ENCODE data around the gene AP1S2. TPM values are rescaled to one million over a fixed set of nuclear protein-coding genes. Genes with fewer than 3 reads are reported as not detected.
"Not testable (repeated sequence)": the region's sequence is repeated elsewhere in the genome, so short reads cannot be mapped to it uniquely, and the experiment has no call there.

Gene AP1S2
- total and polyA plus RNA-seq, 2 experiments from 2014 or later: 22.6 to 27.9 TPM

DNA sequence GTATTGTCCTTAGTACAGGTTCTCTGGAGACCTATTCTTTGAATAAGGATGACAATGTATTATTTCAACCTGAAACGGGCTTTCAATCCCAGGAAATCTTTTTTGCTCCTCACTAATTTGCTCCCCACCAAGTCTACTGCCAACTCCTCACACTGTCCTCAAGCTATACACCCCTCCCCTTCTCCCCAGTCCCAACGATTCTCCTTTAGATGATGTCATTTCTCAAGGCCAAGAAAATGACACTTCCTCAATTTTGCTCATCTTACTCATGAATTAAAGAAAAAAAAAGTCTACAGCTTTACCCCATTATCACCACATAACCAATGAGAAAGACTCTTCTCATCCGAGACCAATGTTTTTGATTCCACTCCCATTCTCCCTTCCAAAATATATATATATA lies 20.6 kb downstream of the AP1S2 start:
- no peak overlapping the region for H3K4me2 ChIP-seq (ENCODE audit: unreplicated experiment)
- WGBS, 2 experiments (ENCODE audit: low coverage in 1 of 2, low lambda C conversion rate in 2 of 2, missing lambda C conversion rate in 2 of 2): 54 to 57% methylated on average over 3 of the region's 3 CpGs

DNA sequence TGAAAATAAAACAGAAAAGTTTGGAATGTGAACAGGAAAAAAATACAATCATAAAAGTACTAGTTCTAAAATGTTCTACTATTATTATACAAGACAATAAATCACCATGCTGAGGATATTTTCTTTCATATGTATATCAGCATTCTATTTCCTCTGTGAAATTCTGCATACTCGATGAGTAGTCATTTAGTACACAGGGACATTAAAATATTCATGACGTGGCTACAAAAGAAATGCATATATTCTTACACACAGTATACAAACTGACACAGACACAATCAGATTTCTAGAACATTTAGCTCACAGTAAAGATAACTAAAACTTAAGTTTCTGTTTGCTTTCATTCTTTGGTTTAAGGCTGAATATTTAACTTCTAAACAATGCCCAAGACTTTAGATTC lies 23.3 kb downstream of the AP1S2 start:
- H3K79me2 ChIP-seq (ENCODE audit: insufficient read depth); H3K9me2 ChIP-seq (ENCODE audit: insufficient read depth); H3F3A ChIP-seq (ENCODE audit: insufficient read depth); H3K4me3 ChIP-seq; H3K9me3 ChIP-seq (ENCODE audit: low read depth); H3K36me3 ChIP-seq (ENCODE audit: low read depth); H4K20me1 ChIP-seq (ENCODE audit: insufficient read depth); H3K27me3 ChIP-seq (replicated peaks; ENCODE audit: insufficient read depth); H2AFZ ChIP-seq; in situ Hi-C loops (cut with MboI); H3K9ac ChIP-seq; DNase-seq; H3K4me1 ChIP-seq (ENCODE audit: insufficient read depth); H3K4me2 ChIP-seq (ENCODE audit: unreplicated experiment); H3K27ac ChIP-seq: not testable (repeated sequence)
- 50 to 86% methylated on average over 1 of the region's 2 CpGs for whole genome bisulfite sequencing, 2 experiments (ENCODE audit: low coverage in 1 of 2, low lambda C conversion rate in 2 of 2, missing lambda C conversion rate in 2 of 2)

More for the DNA sequence above, 20.6 kb downstream of the AP1S2 start:
- Histone ChIP-seq H2AFZ (no peak overlapping the region), H3K4me1 (ENCODE audit: insufficient read depth) (peaks cover 6% of the 10 kb centered on the region), H3K79me2 (ENCODE audit: insufficient read depth) (no peaks in the 10 kb centered on the region), H3K9ac (no peak overlapping the region), H3K27ac (no peak overlapping the region), H3K36me3 (ENCODE audit: low read depth) (no peaks in the 10 kb centered on the region), H3F3A (ENCODE audit: insufficient read depth) (no peaks in the 10 kb centered on the region), H3K9me3 (ENCODE audit: low read depth) (no peaks in the 10 kb centered on the region), H3K4me3 (no peak overlapping the region), H4K20me1 (ENCODE audit: insufficient read depth) (no peaks in the 10 kb centered on the region), H3K27me3 (replicated peaks; ENCODE audit: insufficient read depth) (no peaks in the 10 kb centered on the region), H3K9me2 (ENCODE audit: insufficient read depth) (no peaks in the 10 kb centered on the region)
- no peak for DNase-seq
- in situ Hi-C loops (cut with MboI): no loop called here
- TF ChIP-seq EZH2phosphoT487 (IDR thresholded peaks at IDR 0.05; ENCODE audit: insufficient read depth, low read depth): no peak
- TF ChIP-seq EZH2 (IDR thresholded peaks at IDR 0.05; ENCODE audit: insufficient read depth, poor library complexity, severe bottlenecking): no peak

DNA sequence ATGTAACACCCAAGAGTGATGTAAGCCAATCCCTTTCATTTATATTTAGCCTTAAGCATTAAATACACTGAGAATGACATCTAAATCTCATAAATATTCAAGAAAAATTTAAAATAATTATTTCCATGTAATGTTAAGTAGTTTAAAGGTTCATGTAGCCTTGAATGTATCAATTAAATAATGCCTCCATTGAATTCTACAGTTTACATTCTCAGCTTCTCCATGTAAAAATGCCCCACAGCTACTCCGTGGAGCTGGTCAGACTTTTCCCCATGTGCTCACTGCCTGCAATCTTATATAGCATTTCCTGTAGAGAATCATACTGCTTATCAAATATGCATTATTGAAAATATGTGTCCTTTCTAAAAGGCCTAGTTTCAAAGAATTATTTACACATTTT lies 25.4 kb downstream of the AP1S2 start:
- Histone ChIP-seq H3K9ac (no peak overlapping the region), H3K4me3 (no peak overlapping the region), H3K9me3 (ENCODE audit: low read depth) (no peaks in the 10 kb centered on the region), H3K79me2 (ENCODE audit: insufficient read depth) (no peaks in the 10 kb centered on the region), H4K20me1 (ENCODE audit: insufficient read depth) (no peaks in the 10 kb centered on the region), H3K36me3 (ENCODE audit: low read depth) (0 out of 2 replicates have a peak, but pooled peaks cover 2% of the 10 kb centered on the region), H2AFZ (no peak overlapping the region), H3K4me2 (ENCODE audit: unreplicated experiment) (no peak overlapping the region), H3F3A (ENCODE audit: insufficient read depth) (no peaks in the 10 kb centered on the region), H3K27me3 (replicated peaks; ENCODE audit: insufficient read depth) (no peaks in the 10 kb centered on the region), H3K4me1 (ENCODE audit: insufficient read depth) (peaks cover 6% of the 10 kb centered on the region), H3K27ac (no peak overlapping the region), H3K9me2 (ENCODE audit: insufficient read depth) (no peaks in the 10 kb centered on the region)
- WGBS, 2 experiments (ENCODE audit: low coverage in 1 of 2, low lambda C conversion rate in 2 of 2, missing lambda C conversion rate in 2 of 2): 93 to 100% methylated on average over 1 of the region's 1 CpG
- in situ Hi-C loops (cut with MboI): no loop called here
- TF ChIP-seq EZH2 (IDR thresholded peaks at IDR 0.05; ENCODE audit: insufficient read depth, poor library complexity, severe bottlenecking) (no peak), EZH2phosphoT487 (IDR thresholded peaks at IDR 0.05; ENCODE audit: insufficient read depth, low read depth) (no peak)
- DNase-seq: no peak

DNA sequence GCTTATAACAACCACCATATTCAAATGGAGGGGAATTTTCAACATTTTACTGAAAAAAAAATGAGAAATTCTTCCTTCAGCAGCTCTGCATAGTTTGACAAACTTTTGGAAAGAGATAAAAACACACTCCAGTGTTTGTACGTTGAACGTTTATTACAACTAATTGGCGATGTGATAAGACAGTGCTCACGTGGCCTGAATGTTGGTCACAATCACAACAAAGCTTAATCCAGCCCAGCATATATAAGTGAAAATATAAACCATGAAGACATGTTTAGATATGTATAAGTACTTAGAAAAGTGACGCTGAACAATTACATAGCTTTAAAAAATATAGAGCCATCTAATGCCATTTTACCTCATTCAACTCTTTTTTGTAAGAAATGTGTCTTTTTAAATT lies 28.7 kb downstream of the AP1S2 start:
- no peak overlapping the region for H3K27ac ChIP-seq
- H3K4me3 ChIP-seq: no peak overlapping the region
- no peaks in the 10 kb centered on the region for H3K27me3 ChIP-seq (replicated peaks; ENCODE audit: insufficient read depth)
- H3K9ac ChIP-seq: no peak overlapping the region
- WGBS, 2 experiments (ENCODE audit: low coverage in 1 of 2, low lambda C conversion rate in 2 of 2, missing lambda C conversion rate in 2 of 2): 86% methylated on average over 5 of the region's 5 CpGs
- H3K4me2 ChIP-seq (ENCODE audit: unreplicated experiment): no peak overlapping the region
- no peak overlapping the region for H2AFZ ChIP-seq
- H3K9me3 ChIP-seq (ENCODE audit: low read depth): no peaks in the 10 kb centered on the region
- TF ChIP-seq EZH2 (IDR thresholded peaks at IDR 0.05; ENCODE audit: insufficient read depth, poor library complexity, severe bottlenecking) (no peak), EZH2phosphoT487 (IDR thresholded peaks at IDR 0.05; ENCODE audit: insufficient read depth, low read depth) (no peak)
- H3K4me1 ChIP-seq (ENCODE audit: insufficient read depth): no peaks in the 10 kb centered on the region; the same call in 1 of the 2 replicates
- no peaks in the 10 kb centered on the region for H3K9me2 ChIP-seq (ENCODE audit: insufficient read depth)
- DNase-seq: no peak
- no peaks in the 10 kb centered on the region for H4K20me1 ChIP-seq (ENCODE audit: insufficient read depth)
- H3K79me2 ChIP-seq (ENCODE audit: insufficient read depth): no peaks in the 10 kb centered on the region
- no peaks in the 10 kb centered on the region for H3F3A ChIP-seq (ENCODE audit: insufficient read depth)
- in situ Hi-C loops (cut with MboI): no loop called here
- H3K36me3 ChIP-seq (ENCODE audit: low read depth): 0 out of 2 replicates have a peak, but pooled peaks cover 2% of the 10 kb centered on the region

DNA sequence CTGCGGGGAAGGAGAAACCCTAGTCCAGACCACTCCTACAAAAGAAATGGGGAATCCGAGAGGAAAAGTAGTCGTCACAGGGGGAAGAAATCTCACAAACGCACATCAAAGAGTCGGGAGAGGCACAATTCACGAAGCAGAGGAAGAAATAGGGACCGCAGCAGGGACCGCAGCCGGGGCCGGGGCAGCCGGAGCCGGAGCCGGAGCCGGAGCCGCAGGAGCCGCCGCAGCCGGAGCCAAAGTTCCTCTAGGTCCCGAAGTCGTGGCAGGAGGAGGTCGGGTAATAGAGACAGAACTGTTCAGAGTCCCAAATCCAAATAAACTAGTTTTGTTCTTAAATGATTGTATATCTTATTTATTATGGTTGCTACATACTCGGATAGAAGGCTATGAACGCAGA lies 31.7 kb downstream of the AP1S2 start:
- Histone ChIP-seq H3F3A (ENCODE audit: insufficient read depth) (no peaks in the 10 kb centered on the region), H2AFZ (no peak overlapping the region), H3K9me3 (ENCODE audit: low read depth) (no peaks in the 10 kb centered on the region), H3K27ac (no peak overlapping the region), H4K20me1 (ENCODE audit: insufficient read depth) (no peaks in the 10 kb centered on the region), H3K4me3 (no peak overlapping the region), H3K9me2 (ENCODE audit: insufficient read depth) (no peaks in the 10 kb centered on the region), H3K27me3 (replicated peaks; ENCODE audit: insufficient read depth) (no peaks in the 10 kb centered on the region), H3K9ac (no peak overlapping the region), H3K79me2 (ENCODE audit: insufficient read depth) (no peaks in the 10 kb centered on the region), H3K4me1 (ENCODE audit: insufficient read depth) (no peaks in the 10 kb centered on the region), H3K4me2 (ENCODE audit: unreplicated experiment) (no peak overlapping the region), H3K36me3 (ENCODE audit: low read depth) (no peaks in the 10 kb centered on the region)
- TF ChIP-seq EZH2phosphoT487 (IDR thresholded peaks at IDR 0.05; ENCODE audit: insufficient read depth, low read depth): no peak
- no peak for TF ChIP-seq EZH2 (IDR thresholded peaks at IDR 0.05; ENCODE audit: insufficient read depth, poor library complexity, severe bottlenecking)
- WGBS, 2 experiments (ENCODE audit: low coverage in 1 of 2, low lambda C conversion rate in 2 of 2, missing lambda C conversion rate in 2 of 2): 98 to 100% methylated on average over 6 to 23 of the region's 23 CpGs
- DNase-seq: no peak
- in situ Hi-C loops (cut with MboI): no loop called here
